ENCODE data around the gene IKZF3. TPM values are rescaled to one million over a fixed set of nuclear protein-coding genes. Genes with fewer than 3 reads are reported as not detected.
"Not testable (repeated sequence)": the region's sequence is repeated elsewhere in the genome, so short reads cannot be mapped to it uniquely, and the experiment has no call there.

IKZF3 gene
- total RNA-seq, 2 experiments from 2014 or later: 31.1 to 31.9 TPM

DNA sequence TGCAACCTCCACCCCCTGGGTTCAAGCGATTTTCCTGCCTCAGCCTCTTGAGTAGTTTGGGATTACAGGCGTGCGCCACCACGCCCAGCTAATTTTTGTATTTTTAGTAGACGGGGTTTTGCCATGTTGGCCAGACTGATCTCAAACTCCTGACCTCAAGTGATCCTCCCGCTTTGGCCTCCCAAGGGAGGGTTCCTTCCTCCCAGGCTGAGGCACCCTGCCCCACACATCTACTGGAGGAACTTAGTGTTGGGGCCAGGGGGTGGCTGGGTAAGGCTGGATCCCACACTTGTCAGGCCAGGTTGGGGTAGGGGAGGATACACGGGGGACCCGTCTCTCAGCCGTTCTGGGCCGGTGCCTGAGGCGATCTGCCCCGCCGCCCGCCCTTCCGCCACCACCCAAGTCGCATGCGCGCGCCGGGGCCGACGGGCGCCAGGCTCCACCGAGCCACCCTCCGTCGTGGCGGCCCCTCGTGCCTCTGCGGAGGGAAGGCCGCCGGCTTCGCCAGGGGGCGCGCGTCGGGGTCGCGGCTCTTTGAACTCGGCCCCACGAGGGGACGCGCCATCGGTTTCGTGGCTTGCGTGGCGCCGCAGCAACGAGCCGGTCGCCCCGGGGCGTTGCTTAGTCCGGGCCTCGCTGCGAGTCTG is 110.5 kb downstream of the IKZF3 start:
- ChIA-PET CTCF (interaction anchor here (0.6 to 5.5 kb wide), 20 partner anchors 24 to 556 kb away, joined by 3 to 81 read pairs (median 5); partner anchors contain the start of genes CACNB1, IKZF3 and MIEN1), POLR2A (interaction anchor here (0.6 to 7.6 kb wide), 7 partner anchors 13 to 158 kb away, joined by 3 to 42 read pairs (median 5); partner anchors contain the start of genes IKZF3, MIEN1 and STARD3)
- Mint-ChIP-seq H3K4me1 (ENCODE audit: low read depth) (peaks cover 55% of the 10 kb centered on the region), H3K27ac (peak overlapping the region; percentile 91), H3K4me3 (peak overlapping the region; percentile 79), H3K27me3 (ENCODE audit: low read depth) (peaks cover 4% of the 10 kb centered on the region), H3K9me3 (ENCODE audit: insufficient read depth) (no peaks in the 10 kb centered on the region), H3K36me3 (ENCODE audit: low read depth) (peaks cover 2% of the 10 kb centered on the region)
- ATAC-seq (peak; percentile 35), DNase-seq (peak; percentile 70)

DNA sequence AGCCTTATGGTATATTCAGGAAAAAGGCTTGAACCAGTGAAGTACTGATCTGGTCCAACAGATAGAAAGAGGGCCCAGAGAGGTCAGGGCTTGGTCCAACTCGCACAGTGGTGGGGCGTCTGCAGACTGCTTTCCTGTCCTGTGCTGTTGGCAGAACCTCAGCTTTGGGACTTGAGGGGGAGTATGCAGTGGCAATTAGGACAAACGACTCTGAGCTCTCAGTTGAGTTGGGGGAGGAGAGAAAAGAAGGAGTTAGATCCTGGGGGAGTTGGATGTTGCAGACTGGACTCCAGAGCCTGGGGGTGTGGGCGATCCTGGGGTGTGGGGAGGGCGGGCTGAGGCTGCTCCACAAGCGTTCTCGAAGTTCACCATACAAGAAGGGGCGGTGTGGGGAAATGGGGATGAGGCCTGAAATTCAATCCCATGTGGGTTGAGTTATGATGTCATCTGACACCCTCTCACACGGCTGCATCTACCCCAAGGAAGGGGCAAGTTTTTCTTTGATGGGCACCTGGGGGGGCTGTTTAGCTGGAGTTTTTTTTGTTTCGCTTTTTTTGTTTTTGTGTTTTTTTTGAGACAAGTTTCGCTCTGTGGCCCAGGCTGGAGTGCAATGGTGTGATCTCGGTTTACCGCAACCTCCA is 111.8 kb downstream of the IKZF3 start:
- DNase-seq (no peak), ATAC-seq (no peak)
- H3K4me1 Mint-ChIP-seq (ENCODE audit: low read depth): peaks cover 43% of the 10 kb centered on the region
- peak overlapping the region; percentile 69 for H3K27ac Mint-ChIP-seq
- H3K9me3 Mint-ChIP-seq (ENCODE audit: insufficient read depth): no peaks in the 10 kb centered on the region
- no peaks in the 10 kb centered on the region for H3K36me3 Mint-ChIP-seq (ENCODE audit: low read depth)
- peaks cover 4% of the 10 kb centered on the region for H3K27me3 Mint-ChIP-seq (ENCODE audit: low read depth)
- ChIA-PET CTCF (interaction anchor here (1.6 to 5.5 kb wide), 6 partner anchors 22 to 204 kb away, joined by 4 to 81 read pairs (median 13); partner anchors contain the start of gene MIEN1), POLR2A (interaction anchor here (3.8 to 7.6 kb wide), 2 partner anchors 22 to 110 kb away, joined by 18 to 42 read pairs; partner anchors contain the start of genes IKZF3 and MIEN1)
- H3K4me3 Mint-ChIP-seq: peak overlapping the region; percentile 54

DNA sequence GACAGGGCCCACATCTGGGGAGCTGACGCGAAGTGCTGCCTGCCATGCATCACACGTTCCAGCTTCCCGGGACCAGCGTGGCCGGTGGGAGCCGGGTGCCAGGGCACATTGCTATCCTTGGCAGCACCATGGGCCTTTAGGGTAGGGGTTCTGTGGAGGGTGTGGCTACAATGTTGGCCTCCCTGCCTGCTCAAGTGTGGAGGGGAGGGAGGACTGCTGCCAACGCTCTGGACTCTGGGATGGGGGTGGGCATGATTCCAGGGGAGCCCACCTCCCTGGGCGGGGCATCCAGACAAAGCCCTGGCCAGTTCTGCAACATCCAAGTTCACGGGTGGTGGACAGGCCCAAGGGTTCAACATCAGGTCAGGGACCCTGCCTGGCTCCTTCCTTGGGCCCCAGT is 112.5 kb downstream of the IKZF3 start:
- no peak for DNase-seq
- Mint-ChIP-seq H3K36me3 (ENCODE audit: low read depth) (no peaks in the 10 kb centered on the region), H3K4me1 (ENCODE audit: low read depth) (peaks cover 35% of the 10 kb centered on the region), H3K27me3 (ENCODE audit: low read depth) (peaks cover 4% of the 10 kb centered on the region), H3K27ac (no peak overlapping the region), H3K9me3 (ENCODE audit: insufficient read depth) (no peaks in the 10 kb centered on the region), H3K4me3 (no peak overlapping the region)
- ATAC-seq: no peak
- CTCF ChIA-PET: interaction anchor here (4.6 to 5.5 kb wide), 2 partner anchors 22 to 130 kb away, joined by 34 to 81 read pairs; partner anchors contain the start of gene MIEN1
- POLR2A ChIA-PET: interaction anchor here (7.6 kb wide), 1 partner anchor 111 kb away, joined by 42 read pairs; the partner anchor contains the start of gene IKZF3

DNA sequence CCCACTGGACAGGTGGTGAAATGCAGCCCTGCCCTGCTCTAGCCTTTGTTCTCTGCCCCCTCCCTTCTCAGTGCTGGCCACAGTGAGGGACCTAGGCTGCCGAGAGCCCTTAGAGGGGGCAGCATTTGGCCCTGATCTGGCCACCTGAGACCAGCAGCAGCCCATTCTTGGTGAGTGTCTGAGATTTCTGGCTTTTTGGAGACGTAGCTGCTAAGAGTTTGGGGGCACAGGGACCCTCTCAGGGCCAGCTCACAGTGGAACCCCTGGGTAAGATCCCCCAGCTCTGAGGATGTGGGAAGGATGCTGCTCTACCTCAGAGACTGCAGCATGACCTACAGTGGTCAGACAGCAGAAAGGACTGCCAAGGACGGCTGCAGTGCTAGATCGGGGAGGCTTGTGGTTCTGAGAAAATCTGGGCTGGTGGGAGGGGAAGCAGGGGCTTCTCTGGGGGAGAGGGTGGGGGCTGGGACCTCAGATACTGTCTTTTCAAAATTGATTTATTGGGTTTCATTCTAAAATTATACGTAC is 113.0 kb downstream of the IKZF3 start:
- DNase-seq (no peak), ATAC-seq (no peak)
- Mint-ChIP-seq H3K4me1 (ENCODE audit: low read depth) (peaks cover 30% of the 10 kb centered on the region), H3K27ac (no peak overlapping the region), H3K4me3 (no peak overlapping the region), H3K27me3 (ENCODE audit: low read depth) (peaks cover 4% of the 10 kb centered on the region), H3K36me3 (ENCODE audit: low read depth) (no peaks in the 10 kb centered on the region), H3K9me3 (ENCODE audit: insufficient read depth) (no peaks in the 10 kb centered on the region)
- POLR2A ChIA-PET: interaction anchor here (7.6 kb wide), 1 partner anchor 111 kb away, joined by 42 read pairs; the partner anchor contains the start of gene IKZF3
- CTCF ChIA-PET: interaction anchor here (4.6 kb wide), 1 partner anchor 21 kb away, joined by 34 read pairs; the partner anchor contains the start of gene MIEN1

DNA sequence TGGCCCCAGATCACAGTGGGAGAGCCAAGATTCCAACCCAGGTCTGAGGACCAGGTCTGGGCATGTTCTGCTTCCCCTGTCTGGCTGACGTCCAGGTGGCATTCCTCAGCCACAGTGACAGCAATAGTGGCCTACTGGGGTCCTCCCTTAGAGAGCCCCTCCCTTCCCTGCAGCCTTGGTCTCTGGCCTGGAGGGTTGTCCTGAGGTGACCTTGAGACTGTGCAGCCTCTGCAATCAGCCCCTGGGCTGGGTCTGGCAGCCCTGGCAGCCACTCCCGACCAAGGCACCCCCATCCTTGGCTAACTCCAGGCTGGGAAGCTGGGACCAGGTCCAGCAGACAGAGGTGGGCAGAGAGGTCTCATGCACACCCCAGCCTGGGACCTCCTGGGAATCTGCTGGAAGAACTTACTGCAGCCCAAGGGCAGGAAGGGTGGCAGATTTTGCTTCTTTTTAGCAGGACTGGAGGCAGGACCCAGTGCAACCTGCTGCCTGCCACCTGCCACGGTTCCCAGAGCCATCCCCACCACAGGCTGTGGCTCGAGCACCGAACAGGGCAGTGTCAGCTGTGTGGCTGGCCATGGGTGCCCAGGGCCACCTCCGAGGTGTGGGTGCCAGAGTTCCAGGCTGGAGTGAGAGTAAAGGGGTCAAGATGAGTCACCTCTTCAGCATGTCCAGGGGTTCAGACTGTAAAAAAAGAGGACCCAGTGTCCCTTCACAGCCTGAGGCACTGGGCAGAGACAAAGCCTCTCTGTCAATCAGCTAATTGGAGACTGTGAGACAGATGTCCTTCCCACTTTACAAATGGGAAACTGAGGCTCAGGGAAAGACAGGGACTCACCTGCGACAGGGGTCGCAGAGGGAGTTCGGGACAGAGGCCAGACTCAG is 113.7 kb downstream of the IKZF3 start:
- CTCF ChIA-PET: interaction anchor here (2.1 to 4.6 kb wide), 3 partner anchors 20 to 129 kb away, joined by 8 to 34 read pairs (median 9); partner anchors contain the start of gene MIEN1
- Mint-ChIP-seq H3K27me3 (ENCODE audit: low read depth) (peaks cover 4% of the 10 kb centered on the region), H3K4me3 (no peak overlapping the region), H3K36me3 (ENCODE audit: low read depth) (no peaks in the 10 kb centered on the region), H3K27ac (no peak overlapping the region), H3K4me1 (ENCODE audit: low read depth) (peaks cover 23% of the 10 kb centered on the region), H3K9me3 (ENCODE audit: insufficient read depth) (no peaks in the 10 kb centered on the region)
- no peak for DNase-seq
- POLR2A ChIA-PET: no interaction called here
- ATAC-seq: no peak

DNA sequence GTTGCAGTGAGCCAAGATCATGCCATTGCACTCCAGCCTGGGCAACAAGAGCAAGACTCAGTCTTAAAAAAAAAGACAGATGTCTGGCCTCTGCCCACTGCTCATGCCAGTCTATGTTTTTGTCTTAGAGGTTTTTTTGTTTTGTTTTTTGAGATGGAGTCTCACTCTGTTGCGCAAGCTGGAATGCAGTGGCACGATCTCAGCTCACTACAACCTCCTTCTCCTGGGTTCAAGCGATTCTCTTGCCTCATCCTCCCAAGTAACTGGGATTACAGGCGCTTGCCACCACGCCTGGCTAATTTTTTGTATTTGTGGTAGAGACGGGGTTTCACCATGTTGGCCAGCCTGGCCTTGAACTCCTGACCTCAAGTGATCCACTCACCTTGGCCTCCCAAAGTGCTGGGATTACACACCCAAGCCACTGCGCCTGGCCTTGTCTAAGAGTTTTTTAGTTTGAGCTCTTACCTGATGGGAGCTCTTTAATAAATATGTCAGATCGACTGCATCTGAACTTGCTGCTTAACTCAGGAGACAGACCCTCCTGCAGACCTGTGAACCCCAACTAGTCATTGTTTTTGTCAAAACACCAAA is 115.6 kb downstream of the IKZF3 start:
- DNase-seq; H3K27ac Mint-ChIP-seq; ATAC-seq; H3K4me3 Mint-ChIP-seq; H3K36me3 Mint-ChIP-seq (ENCODE audit: low read depth); POLR2A ChIA-PET; H3K9me3 Mint-ChIP-seq (ENCODE audit: insufficient read depth); H3K27me3 Mint-ChIP-seq (ENCODE audit: low read depth): not testable (repeated sequence)
- peaks cover 16% of the 10 kb centered on the region for H3K4me1 Mint-ChIP-seq (ENCODE audit: low read depth)
- CTCF ChIA-PET: interaction anchor here (1.3 to 2.3 kb wide), 4 partner anchors 35 to 127 kb away, joined by 3 to 9 read pairs (median 6); no protein-coding TSS in a partner anchor

DNA sequence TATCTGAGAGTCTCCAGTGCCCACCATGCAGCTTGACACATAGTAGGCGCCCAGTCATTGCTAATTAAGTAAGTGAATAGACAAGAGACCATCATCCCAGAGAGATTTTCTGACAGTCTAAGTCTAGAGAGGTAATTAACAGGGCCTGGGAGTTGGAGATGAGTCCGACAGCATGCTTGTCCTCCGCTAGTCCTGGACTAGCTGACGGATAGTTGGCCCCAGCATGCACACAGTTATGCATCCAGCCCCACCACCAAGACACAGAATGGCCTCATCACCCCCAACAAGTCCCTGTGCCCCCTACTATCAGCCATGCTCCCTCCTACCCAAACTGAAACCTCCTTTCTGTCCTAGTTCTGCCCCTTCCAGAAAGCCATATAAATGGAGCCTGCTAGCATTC is 116.4 kb downstream of the IKZF3 start:
- no peak for ATAC-seq
- ChIA-PET POLR2A (interaction anchor here (0.7 kb wide), 1 partner anchor 182 kb away, joined by 3 read pairs; no protein-coding TSS in a partner anchor), CTCF (no interaction called here)
- H3K27me3 Mint-ChIP-seq (ENCODE audit: low read depth): peaks cover 4% of the 10 kb centered on the region
- no peak overlapping the region for H3K27ac Mint-ChIP-seq
- H3K4me3 Mint-ChIP-seq: no peak overlapping the region
- no peak for DNase-seq
- no peaks in the 10 kb centered on the region for H3K9me3 Mint-ChIP-seq (ENCODE audit: insufficient read depth)
- no peaks in the 10 kb centered on the region for H3K36me3 Mint-ChIP-seq (ENCODE audit: low read depth)
- H3K4me1 Mint-ChIP-seq (ENCODE audit: low read depth): peaks cover 8% of the 10 kb centered on the region

DNA sequence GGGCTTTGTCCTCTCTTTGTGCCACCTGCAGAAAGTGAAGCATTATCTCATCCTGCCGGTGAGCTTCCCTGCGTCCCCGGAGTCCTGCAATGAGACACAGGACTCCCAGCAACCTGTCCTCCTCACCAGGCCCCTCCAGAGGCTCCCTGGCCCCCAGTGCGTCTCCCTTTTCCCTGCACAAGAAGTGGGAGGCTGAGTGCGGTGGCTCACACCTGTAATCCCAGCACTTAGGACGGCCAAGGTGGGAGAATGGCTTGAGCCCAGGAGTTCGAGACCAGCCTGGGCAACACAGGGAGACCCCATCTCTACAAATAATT is 118.0 kb downstream of the IKZF3 start:
- Mint-ChIP-seq H3K27me3 (ENCODE audit: low read depth) (peaks cover 4% of the 10 kb centered on the region), H3K27ac (no peak overlapping the region), H3K4me1 (ENCODE audit: low read depth) (peaks cover 3% of the 10 kb centered on the region), H3K9me3 (ENCODE audit: insufficient read depth) (no peaks in the 10 kb centered on the region), H3K36me3 (ENCODE audit: low read depth) (no peaks in the 10 kb centered on the region), H3K4me3 (no peak overlapping the region)
- POLR2A ChIA-PET: no interaction called here
- CTCF ChIA-PET: interaction anchor here (1.5 to 1.7 kb wide), 2 partner anchors 16 to 125 kb away, joined by 3 to 4 read pairs; partner anchors contain the start of gene MIEN1
- DNase-seq (no peak), ATAC-seq (no peak)

DNA sequence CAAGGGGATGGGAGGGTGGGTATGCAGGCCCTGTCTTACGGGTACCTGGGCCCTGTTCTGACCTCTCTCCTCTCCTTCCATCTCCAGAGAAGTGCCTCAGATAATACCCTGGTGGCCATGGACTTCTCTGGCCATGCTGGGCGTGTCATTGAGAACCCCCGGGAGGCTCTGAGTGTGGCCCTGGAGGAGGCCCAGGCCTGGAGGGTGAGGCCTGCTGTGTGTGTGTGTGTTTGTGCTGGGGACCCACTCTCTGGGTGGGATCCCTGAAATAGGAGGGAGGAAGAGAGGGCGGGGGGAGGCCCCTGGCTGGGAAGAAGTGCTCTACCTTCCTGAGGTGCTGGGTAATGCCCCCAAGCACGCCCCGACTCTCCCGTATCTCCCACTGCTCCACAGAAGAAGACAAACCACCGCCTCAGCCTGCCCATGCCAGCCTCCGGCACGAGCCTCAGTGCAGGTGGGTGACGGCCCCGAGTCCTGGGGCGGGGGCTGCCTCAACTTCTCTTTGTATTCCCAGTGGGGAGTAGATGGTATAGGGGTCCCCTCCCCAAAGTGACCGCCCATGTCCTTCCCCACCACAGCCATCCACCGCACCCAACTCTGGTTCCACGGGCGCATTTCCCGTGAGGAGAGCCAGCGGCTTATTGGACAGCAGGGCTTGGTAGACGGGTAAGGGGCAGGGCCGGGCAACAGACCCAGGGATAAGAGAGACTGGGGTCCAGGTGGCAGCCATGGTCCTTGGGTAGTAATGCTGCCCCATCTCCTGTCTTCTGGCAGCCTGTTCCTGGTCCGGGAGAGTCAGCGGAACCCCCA is 118.6 kb downstream of the IKZF3 start:
- H3K36me3 Mint-ChIP-seq (ENCODE audit: low read depth): no peaks in the 10 kb centered on the region
- H3K4me1 Mint-ChIP-seq (ENCODE audit: low read depth): peaks cover 8% of the 10 kb centered on the region
- H3K27ac Mint-ChIP-seq: no peak overlapping the region
- H3K9me3 Mint-ChIP-seq (ENCODE audit: insufficient read depth): no peaks in the 10 kb centered on the region
- no peak for ATAC-seq
- peaks cover 6% of the 10 kb centered on the region for H3K27me3 Mint-ChIP-seq (ENCODE audit: low read depth)
- H3K4me3 Mint-ChIP-seq: no peak overlapping the region
- ChIA-PET CTCF (interaction anchor here (1.4 to 1.7 kb wide), 2 partner anchors 123 to 124 kb away, joined by 3 read pairs; no protein-coding TSS in a partner anchor), POLR2A (interaction anchor here (1.7 kb wide), 1 partner anchor 16 kb away, joined by 7 read pairs; the partner anchor contains the start of gene MIEN1)
- DNase-seq: no peak

DNA sequence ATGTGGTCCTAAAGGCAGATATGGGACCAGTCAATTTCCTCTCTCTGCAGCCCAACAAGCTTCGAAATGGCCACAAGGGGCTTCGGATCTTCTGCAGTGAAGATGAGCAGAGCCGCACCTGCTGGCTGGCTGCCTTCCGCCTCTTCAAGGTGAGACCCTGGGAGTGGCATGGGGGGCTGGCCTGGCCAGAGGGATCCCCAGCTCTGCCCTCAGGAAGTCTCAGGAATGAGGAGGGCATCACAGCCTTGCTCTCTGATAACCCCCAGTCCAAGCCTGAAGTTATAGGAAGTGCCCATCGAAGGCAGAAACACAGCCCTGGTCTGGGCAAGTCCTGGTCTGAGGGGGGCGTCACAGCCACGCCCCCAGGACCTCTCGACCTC is 119.3 kb downstream of the IKZF3 start:
- no peaks in the 10 kb centered on the region for H3K36me3 Mint-ChIP-seq (ENCODE audit: low read depth)
- H3K4me1 Mint-ChIP-seq (ENCODE audit: low read depth): peaks cover 15% of the 10 kb centered on the region
- no peak overlapping the region for H3K27ac Mint-ChIP-seq
- ChIA-PET CTCF (interaction anchor here (0.9 to 1.7 kb wide), 3 partner anchors 121 to 123 kb away, joined by 3 read pairs; no protein-coding TSS in a partner anchor), POLR2A (interaction anchor here (1.7 kb wide), 1 partner anchor 15 kb away, joined by 7 read pairs; the partner anchor contains the start of gene MIEN1)
- H3K9me3 Mint-ChIP-seq (ENCODE audit: insufficient read depth): no peaks in the 10 kb centered on the region
- no peak for DNase-seq
- no peak overlapping the region for H3K4me3 Mint-ChIP-seq
- H3K27me3 Mint-ChIP-seq (ENCODE audit: low read depth): peaks cover 6% of the 10 kb centered on the region
- ATAC-seq: no peak

All from activated CD8-positive, alpha-beta T cell treated with anti-CD3 and anti-CD28 coated beads, Interleukin-2, amount 10 ng/mL, durations not matched to agents 7 days and 5 days (primary cell).